DND-41 (cell line): ENCODE data around the gene B4GALT1.

Source experiments
- ATAC-seq: fragments of 200-7000 bp; cut with Tn5 transposase; 3 replicates; pipeline ENCODE4 v1.9.1; 2021; ENCODE audit warnings: low read depth; ENCODE audit not compliant: insufficient read depth
- DNase-seq: peaks from one replicate; pipeline ENCODE4 v3.0.0-alpha.2; 2020
- H2AFZ ChIP-seq: 2 replicates; pipeline ENCODE4 v1.6.0; 2012; ENCODE audit warnings: low read depth, low read length
- H3K27ac ChIP-seq: 2 replicates; pipeline ENCODE4 v1.5.1; 2012; ENCODE audit warnings: low read length, inconsistent platforms
- H3K27me3 ChIP-seq: fragments of 200-600 bp; sonication (generic); 2 replicates; pipeline ENCODE4 v1.6.0; 2012; ENCODE audit warnings: low read length, mild to moderate bottlenecking, inconsistent platforms; ENCODE audit not compliant: insufficient read depth, poor library complexity
- H3K36me3 ChIP-seq: 2 replicates; pipeline ENCODE4 v1.5.1; 2012; ENCODE audit warnings: low read length, inconsistent platforms; ENCODE audit not compliant: insufficient read depth
- H3K4me1 ChIP-seq: 2 replicates; pipeline ENCODE4 v1.5.1; 2012; ENCODE audit warnings: mild to moderate bottlenecking, low read length; ENCODE audit not compliant: insufficient read depth
- H3K4me2 ChIP-seq: 2 replicates; pipeline ENCODE4 v1.6.0; 2012; ENCODE audit warnings: mild to moderate bottlenecking, moderate library complexity, low read length, inconsistent platforms; ENCODE audit not compliant: insufficient read depth
- H3K4me3 ChIP-seq, 2 experiments: fragments of 200-600 bp in 1 of 2; shearing (Covaris generic) in 1 of 2; 2 replicates each; pipeline ENCODE4 v1.5.1; 2012 to 2016; ENCODE audit warnings: inconsistent platforms in 2 of 2, low read length in 2 of 2, mild to moderate bottlenecking in 2 of 2, low read depth in 1 of 2, moderate library complexity in 1 of 2
- H3K79me2 ChIP-seq: 2 replicates; pipeline ENCODE4 v1.6.0; 2012; ENCODE audit warnings: low read length, inconsistent platforms; ENCODE audit not compliant: insufficient read depth
- H3K9ac ChIP-seq: 2 replicates; pipeline ENCODE4 v1.6.0; 2012; ENCODE audit warnings: low read depth, mild to moderate bottlenecking, inconsistent platforms, low read length, moderate library complexity
- H3K9me3 ChIP-seq: 2 replicates; pipeline ENCODE4 v1.5.1; 2012; ENCODE audit warnings: low read length, moderate library complexity, mild to moderate bottlenecking, inconsistent platforms; ENCODE audit not compliant: insufficient read depth, severe bottlenecking
- H4K20me1 ChIP-seq: 2 replicates; pipeline ENCODE4 v1.6.0; 2012; ENCODE audit warnings: low read length; ENCODE audit not compliant: insufficient read depth
- EZH2 ChIP-seq: IDR thresholded peaks from 3 replicates; pipeline ENCODE4 v1.6.1; 2012; ENCODE audit warnings: borderline replicate concordance, low read depth, mild to moderate bottlenecking, moderate library complexity, low read length, inconsistent platforms; ENCODE audit not compliant: severe bottlenecking
- TF ChIP-seq, protein P1 (sequence below): IDR thresholded peaks from 2 replicates; pipeline ENCODE4 v1.5.1; 2012; ENCODE audit warnings: borderline replicate concordance, low read length, moderate library complexity, mild to moderate bottlenecking; ENCODE audit not compliant: poor library complexity, severe bottlenecking; ENCODE audit errors: extremely low read depth

Gene B4GALT1

DNA sequence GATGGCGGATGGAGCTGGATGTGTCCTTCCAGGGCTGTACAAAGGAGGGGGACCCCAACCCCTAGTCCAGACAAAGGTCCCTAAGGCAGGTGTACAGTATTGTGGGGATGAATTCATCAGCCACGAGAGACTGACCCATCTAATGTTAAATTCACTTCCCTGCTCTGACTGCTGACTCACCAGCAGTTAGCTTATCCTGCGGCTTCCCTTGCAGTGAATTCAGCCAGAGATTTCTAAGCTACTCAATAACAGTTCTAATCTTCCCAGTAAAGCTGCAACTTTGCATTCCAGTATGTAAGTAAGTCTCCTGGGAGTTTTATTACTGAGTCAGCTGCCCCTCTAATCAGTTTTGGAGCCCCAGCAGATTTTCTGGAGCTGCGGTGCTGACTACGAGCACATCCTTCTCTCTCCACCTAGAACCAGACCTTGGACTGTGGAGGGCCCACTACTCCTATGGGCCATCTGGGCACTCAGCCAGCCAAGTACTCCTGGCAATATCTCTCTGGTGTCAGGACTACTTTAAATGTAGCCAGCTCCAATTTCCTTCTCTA lies 16.1 kb downstream of the B4GALT1 start:
- H3K79me2 ChIP-seq: peaks cover 13% of the 10 kb centered on the region; the same call in 1 of the 2 replicates
- no peak for TF ChIP-seq EZH2
- TF ChIP-seq, protein P1, sequence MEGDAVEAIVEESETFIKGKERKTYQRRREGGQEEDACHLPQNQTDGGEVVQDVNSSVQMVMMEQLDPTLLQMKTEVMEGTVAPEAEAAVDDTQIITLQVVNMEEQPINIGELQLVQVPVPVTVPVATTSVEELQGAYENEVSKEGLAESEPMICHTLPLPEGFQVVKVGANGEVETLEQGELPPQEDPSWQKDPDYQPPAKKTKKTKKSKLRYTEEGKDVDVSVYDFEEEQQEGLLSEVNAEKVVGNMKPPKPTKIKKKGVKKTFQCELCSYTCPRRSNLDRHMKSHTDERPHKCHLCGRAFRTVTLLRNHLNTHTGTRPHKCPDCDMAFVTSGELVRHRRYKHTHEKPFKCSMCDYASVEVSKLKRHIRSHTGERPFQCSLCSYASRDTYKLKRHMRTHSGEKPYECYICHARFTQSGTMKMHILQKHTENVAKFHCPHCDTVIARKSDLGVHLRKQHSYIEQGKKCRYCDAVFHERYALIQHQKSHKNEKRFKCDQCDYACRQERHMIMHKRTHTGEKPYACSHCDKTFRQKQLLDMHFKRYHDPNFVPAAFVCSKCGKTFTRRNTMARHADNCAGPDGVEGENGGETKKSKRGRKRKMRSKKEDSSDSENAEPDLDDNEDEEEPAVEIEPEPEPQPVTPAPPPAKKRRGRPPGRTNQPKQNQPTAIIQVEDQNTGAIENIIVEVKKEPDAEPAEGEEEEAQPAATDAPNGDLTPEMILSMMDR: no peak
- H3K4me1 ChIP-seq: no peaks in the 10 kb centered on the region
- no peaks in the 10 kb centered on the region for H3K9me3 ChIP-seq
- H3K27ac ChIP-seq: no peak overlapping the region
- DNase-seq: no peak
- no peak overlapping the region for H2AFZ ChIP-seq
- no peaks in the 10 kb centered on the region for H3K36me3 ChIP-seq
- H3K27me3 ChIP-seq: no peaks in the 10 kb centered on the region
- H3K4me2 ChIP-seq: no peak overlapping the region
- no peak overlapping the region for H3K9ac ChIP-seq
- ATAC-seq: no peak
- peaks cover 9% of the 10 kb centered on the region; the same call in 1 of the 2 replicates for H4K20me1 ChIP-seq
- H3K4me3 ChIP-seq: no peak overlapping the region

DNA sequence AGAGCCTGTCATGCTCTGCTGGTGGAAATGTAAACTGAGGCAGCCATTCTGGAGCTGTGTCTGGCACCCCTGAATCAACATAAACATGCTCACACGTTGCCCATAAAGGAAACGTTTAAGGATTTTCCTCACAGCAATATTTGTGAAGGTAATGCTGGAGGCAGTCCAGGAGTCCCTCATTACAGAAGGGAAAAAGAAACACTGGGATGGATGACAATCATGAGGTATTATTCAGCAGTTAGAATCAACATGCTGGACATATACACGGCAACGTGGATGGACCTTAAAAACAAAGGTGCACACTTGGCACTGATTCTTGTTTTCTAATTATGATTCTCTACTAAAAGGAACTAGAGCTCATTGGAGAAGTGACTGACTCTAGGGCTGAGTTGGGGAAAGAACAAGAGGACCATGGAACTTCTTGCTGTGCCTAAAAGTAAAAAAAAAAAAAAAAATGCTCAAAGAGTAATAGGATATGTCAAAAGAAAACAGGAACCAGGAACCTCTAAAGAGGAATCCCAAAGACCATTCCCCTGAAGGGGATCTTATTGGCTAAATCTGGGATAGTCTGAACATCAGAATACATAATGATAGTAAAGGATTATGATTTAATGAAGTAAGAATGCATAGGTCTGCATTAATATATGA lies 18.6 kb downstream of the B4GALT1 start:
- H3K79me2 ChIP-seq: peaks cover 10% of the 10 kb centered on the region; the same call in 1 of the 2 replicates
- H3K9me3 ChIP-seq: no peaks in the 10 kb centered on the region

DNA sequence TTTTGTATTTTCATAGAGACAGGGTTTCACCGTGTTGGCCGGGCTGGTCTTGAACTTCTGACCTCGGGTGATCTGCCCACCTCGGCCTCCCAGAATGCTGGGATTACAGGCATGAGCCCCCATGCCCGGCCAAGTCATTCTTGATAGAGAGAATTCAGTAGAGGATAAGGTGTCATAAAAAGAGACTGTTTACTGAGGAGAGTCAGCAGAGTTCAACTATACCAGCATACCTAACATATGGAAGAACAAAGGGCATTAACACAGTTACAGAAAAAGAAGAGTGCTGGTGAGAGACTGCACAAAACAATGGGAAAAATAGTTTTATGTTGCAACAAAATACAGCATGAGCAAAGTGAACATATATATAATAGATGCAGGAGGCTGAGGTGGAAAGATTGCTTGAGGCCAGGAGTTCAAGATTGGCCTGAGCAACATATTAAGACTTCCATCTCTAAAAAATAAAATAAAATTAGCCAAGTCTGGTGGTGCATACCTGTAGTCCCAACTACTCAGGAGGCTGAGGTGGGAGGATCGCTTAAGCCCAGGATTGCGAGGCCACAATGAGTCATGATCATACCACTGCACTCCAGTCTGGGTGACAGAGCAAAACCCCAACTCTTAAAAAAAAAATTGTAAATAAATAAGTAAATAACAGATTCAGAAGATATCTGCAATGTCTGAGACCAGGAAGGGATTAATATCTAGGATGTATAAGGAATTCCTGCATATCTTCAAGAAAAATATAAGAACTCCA lies 19.5 kb downstream of the B4GALT1 start:
- no peak overlapping the region for H2AFZ ChIP-seq
- no peaks in the 10 kb centered on the region for H3K27me3 ChIP-seq
- peaks cover 11% of the 10 kb centered on the region; the same call in 1 of the 2 replicates for H3K79me2 ChIP-seq
- DNase-seq: no peak
- ATAC-seq: no peak
- no peaks in the 10 kb centered on the region for H3K36me3 ChIP-seq
- peaks cover 3% of the 10 kb centered on the region; the same call in 1 of the 2 replicates for H3K4me1 ChIP-seq
- H3K27ac ChIP-seq: no peak overlapping the region
- H3K4me2 ChIP-seq: no peak overlapping the region
- TF ChIP-seq, protein P1: no peak
- no peak for TF ChIP-seq EZH2
- no peak overlapping the region for H3K4me3 ChIP-seq
- H4K20me1 ChIP-seq: peaks cover 3% of the 10 kb centered on the region; the same call in 1 of the 2 replicates
- no peaks in the 10 kb centered on the region for H3K9me3 ChIP-seq
- H3K9ac ChIP-seq: no peak overlapping the region

More for the DNA sequence above, 18.6 kb downstream of the B4GALT1 start:
- H3K9ac ChIP-seq: no peak overlapping the region
- no peak overlapping the region for H3K27ac ChIP-seq
- no peak overlapping the region for H2AFZ ChIP-seq
- no peak for TF ChIP-seq EZH2
- TF ChIP-seq, protein P1: no peak
- no peaks in the 10 kb centered on the region for H3K4me1 ChIP-seq
- H3K4me2 ChIP-seq: no peak overlapping the region
- H3K27me3 ChIP-seq: no peaks in the 10 kb centered on the region
- DNase-seq (no peak), ATAC-seq (no peak)
- peaks cover 3% of the 10 kb centered on the region; the same call in 1 of the 2 replicates for H4K20me1 ChIP-seq
- H3K4me3 ChIP-seq: no peak overlapping the region
- H3K36me3 ChIP-seq: no peaks in the 10 kb centered on the region
